H9 (cell line): Measurements from ENCODE around the gene POLQ. TPM values are rescaled to one million over a fixed set of nuclear protein-coding genes. Genes with fewer than 3 reads are reported as not detected.

Experiments
- DNase-seq: peaks from one replicate; pipeline ENCODE4 v3.0.0-alpha.2; 2017
- H2AFZ ChIP-seq: one replicate; pipeline ENCODE4 v1.6.1; 2013; ENCODE audit warnings: mild to moderate bottlenecking, low read length, control low read depth, moderate library complexity
- H2AK5ac ChIP-seq: 2 replicates; pipeline ENCODE4 v1.6.1; 2013; ENCODE audit warnings: low read length, control low read depth, mixed read lengths; ENCODE audit not compliant: insufficient read length
- H2BK120ac ChIP-seq: one replicate; pipeline ENCODE4 v1.6.1; 2013; ENCODE audit warnings: low read depth, mild to moderate bottlenecking, low read length, control low read depth, inconsistent platforms; ENCODE audit not compliant: poor library complexity, severe bottlenecking
- H2BK12ac ChIP-seq: 2 replicates; pipeline ENCODE4 v1.6.1; 2013; ENCODE audit warnings: low read length, control low read depth, mixed read lengths, low read depth; ENCODE audit not compliant: insufficient read length
- H2BK15ac ChIP-seq: 2 replicates; pipeline ENCODE4 v1.6.1; 2013; ENCODE audit warnings: low read depth, low read length, control low read depth
- H2BK20ac ChIP-seq: one replicate; pipeline ENCODE4 v1.6.1; 2013; ENCODE audit warnings: low read depth, mild to moderate bottlenecking, low read length, control low read depth, inconsistent platforms; ENCODE audit not compliant: poor library complexity, severe bottlenecking
- H2BK5ac ChIP-seq: 2 replicates; pipeline ENCODE4 v1.6.1; 2013; ENCODE audit warnings: low read length, control low read depth, mixed read lengths; ENCODE audit not compliant: insufficient read length
- H3K14ac ChIP-seq: 2 replicates; pipeline ENCODE4 v1.6.1; 2013; ENCODE audit warnings: low read length, control low read depth; ENCODE audit not compliant: insufficient read depth
- H3K18ac ChIP-seq: 2 replicates; pipeline ENCODE4 v1.6.1; 2013; ENCODE audit warnings: low read depth, mild to moderate bottlenecking, mixed read lengths, low read length, control low read depth; ENCODE audit not compliant: insufficient read length
- H3K23ac ChIP-seq: 2 replicates; pipeline ENCODE4 v1.6.1; 2013; ENCODE audit warnings: low read length, control low read depth, mixed read lengths, low read depth; ENCODE audit not compliant: insufficient read length
- H3K23me2 ChIP-seq: 2 replicates; pipeline ENCODE4 v1.6.1; 2013; ENCODE audit warnings: low read depth, mild to moderate bottlenecking, mixed read lengths, low read length, control low read depth; ENCODE audit not compliant: insufficient read length, poor library complexity, severe bottlenecking
- H3K27ac ChIP-seq: 2 replicates; pipeline ENCODE4 v1.5.1; 2013; ENCODE audit warnings: low read length, control low read depth, mixed read lengths, low read depth; ENCODE audit not compliant: insufficient read length
- H3K27me3 ChIP-seq: 2 replicates; pipeline ENCODE4 v1.6.1; 2013; ENCODE audit warnings: low read length, control low read depth, inconsistent platforms; ENCODE audit not compliant: insufficient read depth
- H3K4ac ChIP-seq: 2 replicates; pipeline ENCODE4 v1.6.1; 2013; ENCODE audit warnings: low read depth, mild to moderate bottlenecking, control low read depth, inconsistent platforms, low read length, moderate library complexity
- H3K4me1 ChIP-seq: 2 replicates; pipeline ENCODE4 v1.6.1; 2013; ENCODE audit warnings: low read length, control low read depth, inconsistent platforms; ENCODE audit not compliant: insufficient read depth
- H3K4me2 ChIP-seq: 2 replicates; pipeline ENCODE4 v1.6.1; 2013; ENCODE audit warnings: low read length, control low read depth, mixed read lengths; ENCODE audit not compliant: insufficient read length, insufficient read depth
- H3K56ac ChIP-seq: 2 replicates; pipeline ENCODE4 v1.6.1; 2013; ENCODE audit warnings: low read depth, mild to moderate bottlenecking, mixed read lengths, low read length, control low read depth; ENCODE audit not compliant: insufficient read length
- H3K79me1 ChIP-seq: 2 replicates; pipeline ENCODE4 v1.6.1; 2013; ENCODE audit warnings: low read depth, mild to moderate bottlenecking, moderate library complexity, low read length, control low read depth, inconsistent platforms; ENCODE audit not compliant: insufficient read depth, poor library complexity, severe bottlenecking
- H3K79me2 ChIP-seq: 2 replicates; pipeline ENCODE4 v1.6.1; 2013; ENCODE audit warnings: low read length, control low read depth, inconsistent platforms; ENCODE audit not compliant: insufficient read depth
- H3K9ac ChIP-seq: 2 replicates; pipeline ENCODE4 v1.6.1; 2013; ENCODE audit warnings: low read length, control low read depth, mixed read lengths; ENCODE audit not compliant: insufficient read length; ENCODE audit errors: extremely low read depth
- H3K9me3 ChIP-seq: one replicate; pipeline ENCODE4 v1.6.1; 2013; ENCODE audit warnings: low read depth, low read length, inconsistent platforms; ENCODE audit not compliant: control insufficient read depth
- H3T11ph ChIP-seq: one replicate; pipeline ENCODE4 v1.6.1; 2013; ENCODE audit warnings: mild to moderate bottlenecking, low read length, control low read depth, inconsistent platforms
- H4K20me1 ChIP-seq: one replicate; pipeline ENCODE4 v1.6.1; 2013; ENCODE audit not compliant: control insufficient read depth, insufficient read length, insufficient read depth
- H4K5ac ChIP-seq: 2 replicates; pipeline ENCODE4 v1.6.1; 2013; ENCODE audit warnings: low read depth, mild to moderate bottlenecking, mixed read lengths, low read length, control low read depth; ENCODE audit not compliant: insufficient read length
- H4K8ac ChIP-seq: replicated peaks from 2 replicates; pipeline ENCODE4 v1.6.1; 2013; ENCODE audit warnings: low read length, control low read depth, mixed read lengths, low read depth; ENCODE audit not compliant: insufficient read length
- H4K91ac ChIP-seq: 2 replicates; pipeline ENCODE4 v1.6.1; 2013; ENCODE audit warnings: low read depth, mild to moderate bottlenecking, moderate library complexity, mixed read lengths, low read length, control low read depth; ENCODE audit not compliant: insufficient read length
- H3K27ac Mint-ChIP-seq, 3 experiments: 2 replicates in 2 of 3; 3 replicates in 1 of 3; pipeline ENCODE4 v1.8.0; 2020 to 2021; ENCODE audit warnings: mixed read lengths in 3 of 3, mild to moderate bottlenecking in 1 of 3, moderate library complexity in 1 of 3
- H3K27me3 Mint-ChIP-seq: 2 replicates; pipeline ENCODE4 v1.8.0; 2021; ENCODE audit warnings: low read depth, mild to moderate bottlenecking, moderate library complexity, mixed read lengths
- H3K36me3 Mint-ChIP-seq, 3 experiments: 2 replicates in 2 of 3; 3 replicates in 1 of 3; pipeline ENCODE4 v1.8.0; 2020 to 2021; ENCODE audit warnings: low read depth in 3 of 3, mixed read lengths in 3 of 3; ENCODE audit not compliant: insufficient read depth in 1 of 3
- H3K4me1 Mint-ChIP-seq, 2 experiments: 2 replicates each; pipeline ENCODE4 v1.8.0; 2020; ENCODE audit warnings: mixed read lengths in 2 of 2
- H3K4me3 Mint-ChIP-seq, 2 experiments: 2 replicates in 1 of 2; 3 replicates in 1 of 2; pipeline ENCODE4 v1.8.0; 2020 to 2021; ENCODE audit warnings: mild to moderate bottlenecking in 2 of 2, mixed read lengths in 2 of 2, moderate library complexity in 1 of 2
- H3K9me3 Mint-ChIP-seq, 2 experiments: 2 replicates in 1 of 2; 3 replicates in 1 of 2; pipeline ENCODE4 v1.8.0; 2020; ENCODE audit warnings: mild to moderate bottlenecking in 2 of 2, mixed read lengths in 2 of 2, moderate library complexity in 1 of 2
- WGBS: extraction: QIAGEN DNeasy Blood & Tissue Kit; methylation state at CpG from one replicate; pipeline ENCODE4 v1.1.7; 2013; ENCODE audit warnings: missing lambda C conversion rate, low lambda C conversion rate, mixed read lengths; ENCODE audit not compliant: insufficient read length; ENCODE audit errors: extremely low coverage; 5-methylcytosine and 5-hydroxymethylcytosine counted together
- total RNA-seq: library from RNA; stranded (reverse); gene quantifications from 2 replicates; pipeline ENCODE4 v1.2.1, GENCODE V29; 2021
- TF ChIP-seq, protein P1 (sequence below): fragments of 200-600 bp; sonication (generic); conservative IDR thresholded peaks from 3 replicates; pipeline ENCODE4 v1.8.0; 2021; ENCODE audit warnings: antibody characterized with exemption, mild to moderate bottlenecking

The POLQ gene
- total RNA-seq, 1 experiment from 2014 or later: 15.4 TPM

DNA sequence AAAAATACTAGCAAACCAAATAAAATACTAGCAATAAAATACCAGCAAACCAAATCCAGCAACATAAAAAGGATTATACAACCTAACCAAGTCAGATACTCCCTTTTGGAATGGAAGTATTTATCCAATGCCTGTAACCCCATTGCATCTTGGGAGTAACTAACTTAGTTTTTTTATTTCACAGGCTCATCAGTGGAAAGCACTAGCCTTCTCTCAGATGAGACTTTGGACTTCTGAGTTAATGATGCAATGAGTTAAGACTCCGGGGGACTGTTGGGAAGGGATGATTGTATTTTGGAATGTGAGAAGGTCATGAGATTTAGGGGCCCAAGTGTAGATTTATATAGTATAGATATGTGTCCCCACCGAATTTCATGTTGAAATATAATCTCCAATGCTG, 41.2 kb downstream of the POLQ start:
- H3K27ac ChIP-seq: no peak overlapping the region
- H2BK120ac ChIP-seq: no peak overlapping the region
- no peak overlapping the region for H3K4ac ChIP-seq
- no peaks in the 10 kb centered on the region for H3K4me1 ChIP-seq
- no peak overlapping the region for H3T11ph ChIP-seq
- no peak overlapping the region for H3K4me2 ChIP-seq
- H2BK5ac ChIP-seq: no peak overlapping the region
- no peak overlapping the region for H4K91ac ChIP-seq
- Mint-ChIP-seq H3K27me3 (no peaks in the 10 kb centered on the region), H3K4me1 (no peaks in the 10 kb centered on the region), H3K4me3 (no peak overlapping the region), H3K27ac (peak overlapping the region in 1 of 3 experiments; percentile 78; a peak in 1 of 7 replicates), H3K9me3 (no peaks in the 10 kb centered on the region), H3K36me3 (peaks cover 12 to 55% (median 42%) of the 10 kb centered on the region in 3 experiments; a peak in 6 of 7 replicates)
- no peak overlapping the region for H2AK5ac ChIP-seq
- no peaks in the 10 kb centered on the region for H3K27me3 ChIP-seq
- H4K8ac ChIP-seq: no peak overlapping the region
- WGBS: no CpG with 5 or more reads among the region's 2 CpGs
- H3K56ac ChIP-seq: no peak overlapping the region
- no peak overlapping the region for H3K14ac ChIP-seq
- no peak for DNase-seq
- H3K23ac ChIP-seq: no peak overlapping the region
- H4K5ac ChIP-seq: no peak overlapping the region
- H2AFZ ChIP-seq: no peak overlapping the region
- no peak overlapping the region for H2BK15ac ChIP-seq
- no peaks in the 10 kb centered on the region for H3K23me2 ChIP-seq
- TF ChIP-seq, protein P1, sequence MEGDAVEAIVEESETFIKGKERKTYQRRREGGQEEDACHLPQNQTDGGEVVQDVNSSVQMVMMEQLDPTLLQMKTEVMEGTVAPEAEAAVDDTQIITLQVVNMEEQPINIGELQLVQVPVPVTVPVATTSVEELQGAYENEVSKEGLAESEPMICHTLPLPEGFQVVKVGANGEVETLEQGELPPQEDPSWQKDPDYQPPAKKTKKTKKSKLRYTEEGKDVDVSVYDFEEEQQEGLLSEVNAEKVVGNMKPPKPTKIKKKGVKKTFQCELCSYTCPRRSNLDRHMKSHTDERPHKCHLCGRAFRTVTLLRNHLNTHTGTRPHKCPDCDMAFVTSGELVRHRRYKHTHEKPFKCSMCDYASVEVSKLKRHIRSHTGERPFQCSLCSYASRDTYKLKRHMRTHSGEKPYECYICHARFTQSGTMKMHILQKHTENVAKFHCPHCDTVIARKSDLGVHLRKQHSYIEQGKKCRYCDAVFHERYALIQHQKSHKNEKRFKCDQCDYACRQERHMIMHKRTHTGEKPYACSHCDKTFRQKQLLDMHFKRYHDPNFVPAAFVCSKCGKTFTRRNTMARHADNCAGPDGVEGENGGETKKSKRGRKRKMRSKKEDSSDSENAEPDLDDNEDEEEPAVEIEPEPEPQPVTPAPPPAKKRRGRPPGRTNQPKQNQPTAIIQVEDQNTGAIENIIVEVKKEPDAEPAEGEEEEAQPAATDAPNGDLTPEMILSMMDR: no peak
- no peaks in the 10 kb centered on the region for H4K20me1 ChIP-seq
- H3K79me1 ChIP-seq: no peaks in the 10 kb centered on the region
- H2BK12ac ChIP-seq: no peak overlapping the region
- no peak overlapping the region for H3K9ac ChIP-seq
- no peaks in the 10 kb centered on the region for H3K79me2 ChIP-seq
- H3K9me3 ChIP-seq: no peaks in the 10 kb centered on the region
- no peak overlapping the region for H2BK20ac ChIP-seq
- no peak overlapping the region for H3K18ac ChIP-seq
